Measurements from ENCODE around the gene SMIM38. TPM values are rescaled to one million over a fixed set of nuclear protein-coding genes. Genes with fewer than 3 reads are reported as not detected.

Gene SMIM38
- total RNA-seq, 5 donors from 2014 or later (not counting 1 experiment from before 2014, with no cell fraction given): 0.12 to 1.7 (median 0.92) TPM

GRCh38 chr11:69180226-69180625 lies 24.5 kb downstream of the SMIM38 start:
- H3K4me1 ChIP-seq (ENCODE audit: control insufficient read depth in 1 of 2, extremely low read depth in 1 of 2, insufficient read depth in 2 of 2, low read length in 2 of 2): no peaks in the 10 kb centered on the region
- POLR2A ChIA-PET: no interaction called here
- no peak for ATAC-seq (replicated peaks in 1 of 4)

GRCh38 chr11:69180726-69181125 lies 25.0 kb downstream of the SMIM38 start:
- no peaks in the 10 kb centered on the region for H3K4me1 ChIP-seq (ENCODE audit: control insufficient read depth in 1 of 2, extremely low read depth in 1 of 2, insufficient read depth in 2 of 2, low read length in 2 of 2)
- WGBS (ENCODE audit: insufficient coverage): no CpG with 5 or more reads among the region's 3 CpGs
- no peak for DNase-seq
- Mint-ChIP-seq H3K9me3 (peaks cover 0 to 3% (median 3%) of the 10 kb centered on the region in 3 donors), H3K4me1 (no peaks in the 10 kb centered on the region), H3K27ac (no peak overlapping the region), H3K27me3 (peaks cover 3 to 7% of the 10 kb centered on the region in 2 donors), H3K4me3 (no peak overlapping the region), H3K36me3 (no peaks in the 10 kb centered on the region)
- no peaks in the 10 kb centered on the region for H3K9me3 ChIP-seq
- no peak for ATAC-seq (replicated peaks in 1 of 4)
- ChIA-PET CTCF (no interaction called here), POLR2A (no interaction called here)
- H3K36me3 ChIP-seq (ENCODE audit: control insufficient read depth in 2 of 2, extremely low read depth in 1 of 2, insufficient read depth in 1 of 2, low read length in 1 of 2): no peaks in the 10 kb centered on the region
- H3K4me3 ChIP-seq (ENCODE audit: control insufficient read depth in 1 of 2, extremely low read depth in 1 of 2, low read length in 1 of 2): no peak overlapping the region
- no peak overlapping the region for H3K27ac ChIP-seq (ENCODE audit: low read length)
- H3K27me3 ChIP-seq (replicated peaks in 1 of 2; ENCODE audit: control insufficient read depth in 2 of 2, extremely low read depth in 1 of 2, insufficient read depth in 2 of 2, low read length in 1 of 2): peaks cover 0 to 15% of the 10 kb centered on the region in 2 experiments

More at GRCh38 chr11:69180226-69180625, 24.5 kb downstream of the SMIM38 start:
- Histone ChIP-seq H3K9me3 (no peaks in the 10 kb centered on the region), H3K27me3 (replicated peaks in 1 of 2; ENCODE audit: control insufficient read depth in 2 of 2, extremely low read depth in 1 of 2, insufficient read depth in 2 of 2, low read length in 1 of 2) (peaks cover 0 to 15% of the 10 kb centered on the region in 2 experiments), H3K36me3 (ENCODE audit: control insufficient read depth in 2 of 2, extremely low read depth in 1 of 2, insufficient read depth in 1 of 2, low read length in 1 of 2) (no peaks in the 10 kb centered on the region), H3K27ac (ENCODE audit: low read length) (no peak overlapping the region), H3K4me3 (ENCODE audit: control insufficient read depth in 1 of 2, extremely low read depth in 1 of 2, low read length in 1 of 2) (no peak overlapping the region)
- no peak for DNase-seq
- CTCF ChIA-PET: no interaction called here
- no peaks in the 10 kb centered on the region for H3K4me1 Mint-ChIP-seq
- peaks cover 3 to 7% of the 10 kb centered on the region in 2 donors for H3K27me3 Mint-ChIP-seq
- H3K9me3 Mint-ChIP-seq: peaks cover 2 to 5% (median 3%) of the 10 kb centered on the region in 3 donors
- H3K4me3 Mint-ChIP-seq: no peak overlapping the region
- WGBS (ENCODE audit: insufficient coverage): 60% methylated on average over 8 of the region's 9 CpGs
- H3K36me3 Mint-ChIP-seq: no peaks in the 10 kb centered on the region
- no peak overlapping the region for H3K27ac Mint-ChIP-seq

GRCh38 chr11:69183613-69184012 lies 27.9 kb downstream of the SMIM38 start:
- Histone ChIP-seq H3K4me1 (ENCODE audit: control insufficient read depth in 1 of 2, extremely low read depth in 1 of 2, insufficient read depth in 2 of 2, low read length in 2 of 2) (no peaks in the 10 kb centered on the region), H3K27me3 (replicated peaks in 1 of 2; ENCODE audit: control insufficient read depth in 2 of 2, extremely low read depth in 1 of 2, insufficient read depth in 2 of 2, low read length in 1 of 2) (peaks cover 0 to 32% of the 10 kb centered on the region in 2 experiments), H3K4me3 (ENCODE audit: control insufficient read depth in 1 of 2, extremely low read depth in 1 of 2, low read length in 1 of 2) (no peak overlapping the region), H3K27ac (ENCODE audit: low read length) (no peak overlapping the region), H3K36me3 (ENCODE audit: control insufficient read depth in 2 of 2, extremely low read depth in 1 of 2, insufficient read depth in 1 of 2, low read length in 1 of 2) (no peaks in the 10 kb centered on the region), H3K9me3 (no peaks in the 10 kb centered on the region)
- ATAC-seq (replicated peaks in 1 of 4): no peak
- peaks cover 3 to 7% of the 10 kb centered on the region in 2 donors for H3K27me3 Mint-ChIP-seq
- ChIA-PET POLR2A (no interaction called here), CTCF (no interaction called here)
- peaks cover 7 to 11% (median 7%) of the 10 kb centered on the region in 3 donors for H3K9me3 Mint-ChIP-seq
- no peak overlapping the region for H3K4me3 Mint-ChIP-seq
- no peaks in the 10 kb centered on the region for H3K36me3 Mint-ChIP-seq
- no peak overlapping the region for H3K27ac Mint-ChIP-seq
- H3K4me1 Mint-ChIP-seq: no peaks in the 10 kb centered on the region
- WGBS (ENCODE audit: insufficient coverage): 44% methylated on average over 3 of the region's 8 CpGs
- no peak for DNase-seq

GRCh38 chr11:69186316-69187260 lies 30.9 kb downstream of the SMIM38 start:
- WGBS (ENCODE audit: insufficient coverage): 93% methylated on average over 12 of the region's 17 CpGs
- ChIA-PET CTCF (no interaction called here), POLR2A (no interaction called here)
- H3K27me3 Mint-ChIP-seq: peaks cover 1% of the 10 kb centered on the region in 2 donors
- no peaks in the 10 kb centered on the region for H3K36me3 Mint-ChIP-seq
- H3K36me3 ChIP-seq (ENCODE audit: control insufficient read depth in 2 of 2, extremely low read depth in 1 of 2, insufficient read depth in 1 of 2, low read length in 1 of 2): no peaks in the 10 kb centered on the region
- H3K4me1 Mint-ChIP-seq: no peaks in the 10 kb centered on the region
- H3K4me3 ChIP-seq (ENCODE audit: control insufficient read depth in 1 of 2, extremely low read depth in 1 of 2, low read length in 1 of 2): no peak overlapping the region
- H3K27ac Mint-ChIP-seq: no peak overlapping the region
- DNase-seq (no peak), ATAC-seq (replicated peaks in 1 of 4) (no peak)
- peaks cover 0 to 34% of the 10 kb centered on the region in 2 experiments for H3K27me3 ChIP-seq (replicated peaks in 1 of 2; ENCODE audit: control insufficient read depth in 2 of 2, extremely low read depth in 1 of 2, insufficient read depth in 2 of 2, low read length in 1 of 2)
- H3K9me3 Mint-ChIP-seq: peaks cover 4 to 14% (median 7%) of the 10 kb centered on the region in 3 donors
- H3K4me3 Mint-ChIP-seq: no peak overlapping the region
- no peak overlapping the region for H3K27ac ChIP-seq (ENCODE audit: low read length)
- H3K4me1 ChIP-seq (ENCODE audit: control insufficient read depth in 1 of 2, extremely low read depth in 1 of 2, insufficient read depth in 2 of 2, low read length in 2 of 2): no peaks in the 10 kb centered on the region
- H3K9me3 ChIP-seq: no peaks in the 10 kb centered on the region

GRCh38 chr11:69187540-69188065 lies 31.9 kb downstream of the SMIM38 start:
- no peaks in the 10 kb centered on the region for H3K9me3 ChIP-seq
- DNase-seq: no peak
- POLR2A ChIA-PET: no interaction called here
- H3K27ac ChIP-seq (ENCODE audit: low read length): no peak overlapping the region
- CTCF ChIA-PET: no interaction called here
- no peak overlapping the region for H3K4me3 Mint-ChIP-seq
- H3K27me3 Mint-ChIP-seq: no peaks in the 10 kb centered on the region
- H3K4me1 Mint-ChIP-seq: peaks cover under 1 to 3% (median 1%) of the 10 kb centered on the region in 3 donors
- peaks cover 4 to 14% (median 7%) of the 10 kb centered on the region in 3 donors for H3K9me3 Mint-ChIP-seq
- no peak overlapping the region for H3K27ac Mint-ChIP-seq
- ATAC-seq (replicated peaks in 1 of 4): no peak
- H3K36me3 Mint-ChIP-seq: no peaks in the 10 kb centered on the region
- no peaks in the 10 kb centered on the region for H3K36me3 ChIP-seq (ENCODE audit: control insufficient read depth in 2 of 2, extremely low read depth in 1 of 2, insufficient read depth in 1 of 2, low read length in 1 of 2)
- peaks cover 0 to 7% of the 10 kb centered on the region in 2 experiments for H3K4me1 ChIP-seq (ENCODE audit: control insufficient read depth in 1 of 2, extremely low read depth in 1 of 2, insufficient read depth in 2 of 2, low read length in 2 of 2)
- peaks cover 0 to 29% of the 10 kb centered on the region in 2 experiments for H3K27me3 ChIP-seq (replicated peaks in 1 of 2; ENCODE audit: control insufficient read depth in 2 of 2, extremely low read depth in 1 of 2, insufficient read depth in 2 of 2, low read length in 1 of 2)
- WGBS (ENCODE audit: insufficient coverage): 91% methylated on average over 5 of the region's 7 CpGs
- H3K4me3 ChIP-seq (ENCODE audit: control insufficient read depth in 1 of 2, extremely low read depth in 1 of 2, low read length in 1 of 2): no peak overlapping the region

- peaks cover 4 to 14% (median 7%) of the 10 kb centered on the region in 3 donors for H3K9me3 Mint-ChIP-seq
- peaks cover 0 to 34% of the 10 kb centered on the region in 2 experiments for H3K27me3 ChIP-seq (replicated peaks in 1 of 2; ENCODE audit: control insufficient read depth in 2 of 2, extremely low read depth in 1 of 2, insufficient read depth in 2 of 2, low read length in 1 of 2)
- no peaks in the 10 kb centered on the region for H3K27me3 Mint-ChIP-seq
- no peak for DNase-seq
- H3K27ac ChIP-seq (ENCODE audit: low read length): no peak overlapping the region
- ChIA-PET CTCF (no interaction called here), POLR2A (no interaction called here)
- no peak for ATAC-seq (replicated peaks in 1 of 4)
- no peaks in the 10 kb centered on the region for H3K36me3 Mint-ChIP-seq
- H3K4me3 Mint-ChIP-seq: no peak overlapping the region
- no peaks in the 10 kb centered on the region for H3K9me3 ChIP-seq
- H3K4me3 ChIP-seq (ENCODE audit: control insufficient read depth in 1 of 2, extremely low read depth in 1 of 2, low read length in 1 of 2): no peak overlapping the region
- H3K27ac Mint-ChIP-seq: no peak overlapping the region
- peaks cover 0 to 11% of the 10 kb centered on the region in 2 experiments for H3K4me1 ChIP-seq (ENCODE audit: control insufficient read depth in 1 of 2, extremely low read depth in 1 of 2, insufficient read depth in 2 of 2, low read length in 2 of 2)
- peaks cover 1 to 6% (median 4%) of the 10 kb centered on the region in 3 donors for H3K4me1 Mint-ChIP-seq
- WGBS (ENCODE audit: insufficient coverage): 88% methylated on average over 3 of the region's 3 CpGs
- no peaks in the 10 kb centered on the region for H3K36me3 ChIP-seq (ENCODE audit: control insufficient read depth in 2 of 2, extremely low read depth in 1 of 2, insufficient read depth in 1 of 2, low read length in 1 of 2)
Measured at GRCh38 chr11:69189059-69189458, 33.3 kb downstream of the SMIM38 start.

All from T-cell (primary cell).